Activated effector memory CD4-positive, alpha-beta T cell treated with Interleukin-2 at 50 U/mL for 16 hours (primary cell): ENCODE results near the gene HLCS.
"Not testable (repeated sequence)": the region's sequence is repeated elsewhere in the genome, so short reads cannot be mapped to it uniquely, and the experiment has no call there.

Source experiments
- DNase-seq: peaks from one replicate; pipeline ENCODE4 v3.0.0-alpha.2; 2020

HLCS gene

DNA sequence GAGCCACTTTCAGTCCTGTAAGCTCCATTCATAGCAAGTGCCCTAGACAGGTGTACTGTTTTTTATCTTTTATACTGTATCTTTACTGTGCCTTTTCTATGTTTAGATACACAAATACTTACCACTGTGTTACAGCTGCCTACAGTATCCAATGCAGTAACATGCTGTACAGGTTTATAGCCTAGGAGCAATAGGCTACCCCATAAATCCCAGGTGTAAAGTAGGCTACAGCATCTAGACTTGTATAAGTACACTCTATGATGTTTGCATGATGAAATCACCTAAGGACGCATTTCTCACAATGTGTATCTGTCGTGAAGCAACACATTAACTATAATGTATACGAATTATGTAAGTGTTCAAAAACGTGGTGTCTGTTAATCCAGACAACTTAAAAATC lies 10.7 kb downstream of the HLCS start:
- no peak for DNase-seq

DNA sequence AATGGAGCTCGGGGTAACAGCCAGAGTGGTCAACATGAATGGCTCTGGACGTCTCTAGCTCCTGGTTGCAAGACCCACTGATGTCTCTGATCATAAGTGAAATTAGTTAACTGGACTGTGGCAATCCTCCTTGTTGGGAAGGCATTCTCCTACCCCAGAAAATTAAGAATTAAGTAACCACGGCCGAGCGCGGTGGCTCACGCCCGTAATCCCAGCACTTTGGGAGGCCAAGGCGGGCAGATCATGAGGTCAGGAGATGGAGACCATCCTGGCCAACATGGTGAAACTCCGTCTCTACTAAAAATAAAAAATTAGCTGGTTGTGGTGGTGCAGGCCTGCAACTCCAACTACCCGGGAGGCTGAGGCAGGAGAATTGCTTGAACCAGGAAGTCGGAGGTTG lies 14.1 kb downstream of the HLCS start:
- not testable (repeated sequence) for DNase-seq

DNA sequence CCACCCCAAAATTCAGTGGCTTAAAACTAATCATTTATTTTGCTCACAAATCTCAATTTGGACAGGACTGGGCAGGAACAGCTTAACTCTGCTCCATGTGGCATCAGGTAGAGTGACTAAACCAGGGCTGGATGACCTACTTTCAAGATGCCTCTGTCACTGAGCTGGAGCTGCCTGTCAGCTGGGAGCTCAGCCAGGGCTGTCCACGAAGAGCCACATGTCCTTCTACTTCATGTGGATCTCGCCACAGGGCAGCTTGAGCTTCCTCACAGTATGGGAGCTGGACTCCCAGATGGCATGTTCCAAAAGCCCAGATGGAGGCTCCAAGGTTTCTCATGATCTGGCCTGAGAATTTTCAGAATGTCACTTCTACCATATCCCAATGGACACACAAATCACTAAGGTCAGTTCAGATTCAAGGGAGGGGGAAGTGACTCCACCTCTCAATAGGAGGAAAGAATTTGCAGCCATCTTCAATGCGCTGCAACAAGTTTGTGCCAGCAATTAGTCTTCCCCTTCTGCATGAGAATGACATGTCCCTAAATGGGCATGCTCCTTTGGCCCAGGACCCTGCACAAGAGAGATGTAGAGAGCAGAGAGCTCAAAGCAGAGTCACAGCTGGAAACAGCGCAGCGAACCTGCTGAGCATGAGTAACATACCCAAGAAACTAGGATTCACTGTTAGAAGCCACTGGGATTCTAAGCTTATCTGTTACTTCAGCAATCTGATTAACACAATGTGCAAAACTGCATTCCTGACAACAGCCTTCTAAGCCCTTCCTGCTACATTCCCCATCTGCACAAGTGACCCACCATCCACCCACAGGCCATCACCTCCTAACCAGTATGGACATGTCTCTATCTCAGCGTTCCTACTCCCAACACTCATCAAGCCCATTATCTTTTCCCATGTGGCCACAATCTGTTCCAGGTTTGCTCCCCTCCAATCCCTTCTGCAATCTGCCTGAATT lies 17.0 kb downstream of the HLCS start:
- no peak for DNase-seq

DNA sequence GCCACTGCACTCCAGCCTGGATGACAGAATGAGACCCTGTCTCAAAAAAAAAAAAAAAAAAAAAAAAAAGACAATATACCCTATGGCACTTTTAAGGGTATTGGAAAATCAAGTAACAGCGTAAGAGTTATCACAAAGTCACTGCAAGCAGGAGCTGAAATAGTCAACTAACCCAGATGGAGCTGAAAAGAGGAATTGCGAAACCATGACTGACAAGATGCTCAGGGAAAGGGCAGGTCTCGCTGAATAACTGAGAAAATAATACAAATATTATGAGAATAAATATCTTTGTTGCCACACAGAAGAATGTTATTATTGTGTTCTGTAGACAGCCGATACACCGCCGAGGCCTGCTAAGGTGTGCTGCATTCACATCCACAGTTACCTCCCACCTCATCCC lies 17.8 kb downstream of the HLCS start:
- DNase-seq = no peak

DNA sequence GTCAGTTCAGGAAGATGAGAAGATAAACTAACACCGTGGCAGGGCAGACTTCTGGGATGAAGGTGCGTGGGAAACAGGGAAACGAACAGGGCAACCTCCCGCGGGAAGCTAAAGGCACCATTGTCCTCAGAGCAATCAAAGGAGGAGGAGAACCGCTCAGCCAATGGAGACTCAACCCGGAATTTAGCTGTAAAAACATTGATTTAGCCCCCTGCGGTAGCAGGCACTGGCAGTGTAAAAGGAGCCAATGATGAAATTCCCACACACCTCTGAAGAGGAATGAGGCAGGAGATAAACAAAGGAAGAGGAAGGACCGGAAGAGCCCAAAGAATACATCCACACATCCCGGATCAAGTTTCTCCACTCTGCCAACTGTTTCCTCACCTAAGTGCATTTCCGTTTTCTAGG lies 19.5 kb downstream of the HLCS start:
- DNase-seq = no peak

DNA sequence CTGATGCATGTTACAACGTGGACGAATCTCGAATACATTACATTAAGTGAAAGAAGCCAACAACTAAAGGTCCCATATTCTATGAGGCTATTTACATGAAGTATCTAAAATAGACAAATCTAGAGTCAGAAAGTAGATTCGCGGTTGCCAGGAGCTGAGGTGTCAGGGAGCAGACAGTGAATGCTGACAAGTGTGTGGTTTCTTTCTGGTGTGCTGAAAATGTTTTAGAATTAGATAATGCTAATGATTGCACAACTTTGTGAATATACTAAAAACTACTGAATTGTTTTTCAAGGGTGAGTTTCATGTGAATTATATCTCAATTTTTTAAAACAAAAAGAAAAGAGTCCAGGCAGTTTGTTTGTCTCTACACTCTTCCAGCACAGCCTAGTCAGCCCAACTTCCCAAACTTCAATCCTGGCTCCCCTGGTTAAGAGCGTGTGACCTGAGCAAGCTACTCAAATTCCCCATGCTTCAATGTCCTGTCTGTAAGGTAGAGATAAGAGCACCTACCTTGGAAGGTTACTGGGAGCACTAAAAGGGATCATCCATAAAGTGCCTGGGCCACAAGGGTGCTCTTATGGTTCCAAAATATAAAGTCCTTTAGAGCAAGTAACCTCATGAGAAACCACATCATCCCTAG lies 20.9 kb downstream of the HLCS start:
- no peak for DNase-seq

DNA sequence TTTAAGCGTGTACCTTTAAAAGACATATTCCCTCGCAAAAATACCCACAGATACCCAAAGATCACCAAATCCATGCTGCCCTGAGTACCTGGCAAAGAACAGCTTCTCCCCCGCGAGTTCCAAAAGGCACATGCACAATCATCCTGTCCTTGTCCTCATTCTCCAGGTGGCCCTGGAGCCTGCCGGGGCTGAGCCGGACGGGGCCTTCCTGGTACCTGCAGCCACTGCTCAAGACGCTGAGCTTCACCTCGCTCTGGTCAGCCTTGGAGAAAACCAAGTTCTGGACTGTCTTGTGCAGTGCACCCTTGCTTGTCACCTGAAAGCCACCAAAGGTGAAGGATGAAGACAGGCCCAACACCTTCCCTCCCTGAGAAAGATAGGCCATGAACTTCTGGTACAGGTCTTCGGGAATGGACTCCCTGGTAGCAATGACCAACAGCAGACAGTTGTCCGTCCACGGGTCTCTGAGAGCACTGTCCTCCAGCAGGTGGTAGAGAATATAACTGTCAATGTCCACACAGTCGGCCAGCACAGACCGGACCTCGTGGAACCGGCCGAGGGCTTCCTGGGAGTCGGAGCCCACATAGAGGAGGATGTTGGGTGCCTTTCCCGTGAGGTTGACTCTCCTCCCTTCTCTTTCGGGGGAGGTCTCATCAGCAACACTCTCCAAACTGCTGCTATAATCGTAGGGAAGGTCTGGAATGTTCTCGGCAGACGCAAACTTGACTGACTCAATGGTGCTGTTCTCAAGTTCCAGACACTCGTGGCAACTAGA lies 29.9 kb downstream of the HLCS start:
- DNase-seq = no peak

DNA sequence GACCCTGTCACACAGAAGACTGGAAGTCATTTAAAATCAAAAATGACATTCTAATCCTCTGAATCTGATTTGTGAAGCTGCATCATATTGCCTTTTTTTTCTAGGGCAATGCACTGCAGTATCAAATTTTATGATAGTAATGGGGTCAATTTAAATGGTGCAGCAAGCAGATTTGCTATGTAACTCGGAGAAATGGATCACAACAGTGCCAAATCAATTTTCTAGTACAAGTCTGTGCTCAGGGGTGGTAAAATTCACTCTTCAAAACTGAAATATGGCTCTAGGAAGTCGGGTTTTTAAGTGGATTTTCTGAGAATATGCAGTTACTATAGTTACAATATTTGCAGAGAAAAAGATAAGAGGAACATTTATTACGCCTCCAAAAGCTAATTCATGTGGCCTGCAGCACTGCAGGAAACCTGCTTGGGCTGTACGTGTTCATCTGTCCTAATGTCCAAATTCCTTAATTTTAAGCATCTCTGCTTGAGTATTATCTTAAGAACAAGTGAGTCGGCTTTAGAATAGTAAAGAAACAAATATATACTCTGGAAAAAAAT lies 31.5 kb downstream of the HLCS start:
- DNase-seq = no peak

DNA sequence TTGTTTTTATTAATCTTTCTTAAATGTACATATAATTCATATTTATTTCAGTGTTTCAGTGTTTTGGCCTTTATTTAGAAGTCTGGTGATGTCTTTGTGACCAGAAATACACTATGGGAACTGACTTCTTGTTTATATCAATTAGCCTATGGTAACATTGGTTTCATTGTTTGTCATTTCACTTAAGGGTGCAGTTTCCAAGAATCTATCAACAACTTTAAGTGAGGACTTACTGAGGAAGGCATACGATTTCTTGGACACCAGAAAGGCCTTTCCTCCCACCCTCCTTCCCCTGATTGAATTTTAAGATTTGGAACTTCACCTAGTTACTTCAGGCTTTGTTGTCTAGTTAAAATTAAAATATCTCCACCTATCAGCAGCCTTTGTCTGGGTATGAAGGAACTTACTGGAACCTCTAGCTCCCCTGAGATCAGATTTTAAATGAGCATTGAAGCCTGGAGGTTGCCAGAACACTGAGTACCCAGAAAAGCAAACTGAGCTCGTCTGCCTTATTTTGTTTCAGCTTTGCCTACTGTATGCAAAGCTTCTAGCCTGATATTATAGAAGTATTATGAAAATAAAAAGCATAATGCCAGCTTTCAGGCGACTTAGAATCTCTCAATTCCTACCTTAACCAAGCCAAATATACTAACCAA lies 34.2 kb downstream of the HLCS start:
- DNase-seq = no peak

DNA sequence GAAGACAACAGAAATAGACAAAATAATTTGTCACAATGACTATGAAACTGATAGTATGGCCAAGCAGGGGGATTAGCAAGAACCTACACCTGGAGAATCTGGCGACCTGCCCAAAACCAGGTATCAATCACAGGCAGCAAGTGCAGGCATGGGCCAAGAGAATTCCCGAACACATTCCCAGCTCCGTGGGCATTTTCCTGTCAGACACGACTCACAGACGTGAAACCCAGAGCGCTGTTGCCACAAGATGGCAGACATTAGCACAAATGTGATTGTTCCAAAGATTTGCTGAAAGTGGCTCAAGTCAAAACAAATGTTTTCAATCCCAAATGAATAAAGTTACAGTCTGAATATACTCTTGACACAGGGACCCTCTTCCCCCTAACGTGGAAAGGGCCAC lies 36.8 kb downstream of the HLCS start:
- DNase-seq = no peak

DNA sequence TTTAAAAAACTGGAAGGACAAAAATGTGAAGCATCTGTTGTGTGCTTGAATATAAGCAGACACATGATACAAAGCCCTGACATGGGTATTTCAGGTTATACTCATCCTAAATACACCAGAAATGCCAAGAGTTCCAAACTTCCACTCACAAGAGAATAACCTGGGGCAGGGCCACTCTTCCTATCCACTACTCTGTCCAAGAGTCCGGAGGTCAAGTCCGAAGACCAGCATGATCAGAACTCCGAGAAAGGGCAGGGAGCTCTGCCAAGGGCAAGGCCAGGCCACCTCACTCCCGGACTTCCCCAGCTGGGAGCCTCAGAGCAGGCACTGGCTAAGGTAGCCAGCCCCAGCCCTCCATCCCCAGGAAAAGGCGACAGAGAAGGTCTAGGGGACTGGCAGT lies 37.5 kb downstream of the HLCS start:
- no peak for DNase-seq

DNA sequence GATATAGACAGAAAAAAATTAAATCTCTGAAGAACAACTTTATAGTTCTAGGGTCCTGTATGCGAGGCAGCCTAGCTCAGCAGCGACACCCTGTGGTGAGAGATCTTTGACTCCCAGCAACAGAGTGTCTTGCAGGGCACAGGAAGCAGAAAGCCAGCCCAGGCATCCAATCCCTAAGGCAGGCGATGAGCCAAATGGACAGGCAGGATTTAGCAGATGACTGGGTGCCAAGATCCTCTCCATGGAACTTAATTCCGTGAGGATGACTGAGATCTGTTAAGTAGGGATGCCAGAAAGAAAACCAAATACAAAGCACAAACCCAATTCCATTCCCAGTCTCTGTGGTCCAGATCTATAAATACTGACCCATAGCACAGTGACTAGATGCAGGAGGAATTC lies 38.8 kb downstream of the HLCS start:
- peak; percentile 41 for DNase-seq

DNA sequence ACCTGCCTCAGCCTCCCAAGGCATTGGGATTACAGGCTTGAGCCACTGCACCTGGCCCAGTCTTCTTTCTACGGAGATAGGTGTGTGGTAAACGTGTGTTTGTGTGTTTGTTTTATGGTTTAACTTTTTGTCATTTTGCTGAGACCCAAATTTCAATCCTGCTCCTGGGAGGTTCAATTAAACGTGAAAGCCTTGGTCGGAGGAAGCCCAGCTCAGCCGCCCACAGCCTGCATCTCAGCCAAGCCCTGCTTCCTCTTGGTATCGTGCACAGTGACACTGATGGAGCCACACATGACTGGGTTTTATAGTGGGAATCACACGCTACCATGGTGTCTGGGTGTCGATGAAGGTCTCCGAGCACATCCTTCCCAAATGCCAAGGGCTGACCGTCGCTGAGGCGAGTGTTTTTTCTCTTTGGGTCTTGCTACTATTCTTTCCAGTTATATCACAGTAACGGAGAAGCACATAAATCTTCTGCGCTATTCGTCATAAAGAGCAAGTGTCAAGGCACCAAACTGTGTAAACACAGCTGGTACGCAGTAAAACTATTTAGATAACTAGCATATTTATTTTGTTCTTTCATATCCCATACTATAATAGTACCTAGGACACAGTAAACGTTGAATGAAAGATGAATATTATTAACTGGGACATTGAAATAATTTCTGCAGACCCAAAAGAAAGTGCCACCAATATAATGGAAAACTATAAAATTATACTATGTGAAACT lies 39.3 kb downstream of the HLCS start:
- no peak for DNase-seq

DNA sequence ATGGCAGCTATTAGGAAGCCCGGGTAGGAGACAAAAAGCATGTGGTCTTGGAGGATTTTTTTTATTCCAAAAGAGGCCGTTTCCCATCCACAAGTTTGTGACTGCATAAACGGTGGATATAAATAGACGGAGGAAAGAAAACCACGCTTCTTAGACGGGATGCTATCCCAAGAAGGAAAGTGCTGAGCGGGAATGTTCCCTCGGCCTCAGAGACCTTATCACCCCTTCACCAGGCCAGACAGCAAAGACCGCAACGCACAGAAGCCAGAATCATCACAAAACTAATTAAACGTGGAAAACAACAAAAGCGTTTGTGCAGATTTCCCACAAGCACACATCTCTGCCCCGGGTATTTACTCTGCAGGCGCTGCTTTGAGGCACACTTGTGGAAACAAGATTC lies 43.2 kb downstream of the HLCS start:
- no peak for DNase-seq

DNA sequence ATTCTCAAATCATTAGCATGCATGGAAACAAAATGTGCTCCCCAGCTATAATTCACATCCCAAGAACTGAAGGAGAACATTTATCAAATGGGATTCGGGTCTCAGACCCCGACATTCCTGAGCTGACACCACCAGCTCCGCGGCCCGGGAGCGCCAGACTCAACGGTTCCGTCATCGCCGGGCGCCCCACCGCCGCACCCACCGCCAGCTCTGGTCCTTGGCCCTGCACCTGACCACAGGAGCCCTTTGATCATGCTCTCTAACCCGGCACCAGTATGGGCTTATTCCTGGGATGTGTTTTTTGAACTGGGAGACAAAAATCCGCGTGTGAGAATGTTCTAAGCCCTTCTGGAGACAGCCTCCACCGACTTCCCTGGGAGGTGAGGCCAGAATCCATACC lies 43.6 kb downstream of the HLCS start:
- no peak for DNase-seq

DNA sequence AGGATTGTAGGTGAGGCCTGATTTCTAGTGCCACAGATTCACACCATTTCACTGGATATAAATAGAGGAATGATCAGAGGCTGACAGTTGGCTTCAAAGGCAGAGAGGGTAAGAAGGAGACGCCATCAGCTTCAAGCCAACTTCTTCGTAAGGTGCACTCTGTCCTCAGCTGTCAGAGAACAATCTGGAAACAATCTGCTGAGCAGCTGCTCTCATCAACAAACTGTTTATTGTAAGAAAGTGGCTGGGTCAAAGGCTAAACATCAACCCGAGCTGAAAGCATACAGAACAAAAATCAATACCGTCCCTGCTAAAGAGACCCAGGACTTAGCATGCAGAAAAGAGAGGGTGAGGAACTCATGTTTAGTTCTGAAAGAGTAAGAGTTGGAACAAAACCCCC lies 48.2 kb downstream of the HLCS start:
- no peak for DNase-seq

DNA sequence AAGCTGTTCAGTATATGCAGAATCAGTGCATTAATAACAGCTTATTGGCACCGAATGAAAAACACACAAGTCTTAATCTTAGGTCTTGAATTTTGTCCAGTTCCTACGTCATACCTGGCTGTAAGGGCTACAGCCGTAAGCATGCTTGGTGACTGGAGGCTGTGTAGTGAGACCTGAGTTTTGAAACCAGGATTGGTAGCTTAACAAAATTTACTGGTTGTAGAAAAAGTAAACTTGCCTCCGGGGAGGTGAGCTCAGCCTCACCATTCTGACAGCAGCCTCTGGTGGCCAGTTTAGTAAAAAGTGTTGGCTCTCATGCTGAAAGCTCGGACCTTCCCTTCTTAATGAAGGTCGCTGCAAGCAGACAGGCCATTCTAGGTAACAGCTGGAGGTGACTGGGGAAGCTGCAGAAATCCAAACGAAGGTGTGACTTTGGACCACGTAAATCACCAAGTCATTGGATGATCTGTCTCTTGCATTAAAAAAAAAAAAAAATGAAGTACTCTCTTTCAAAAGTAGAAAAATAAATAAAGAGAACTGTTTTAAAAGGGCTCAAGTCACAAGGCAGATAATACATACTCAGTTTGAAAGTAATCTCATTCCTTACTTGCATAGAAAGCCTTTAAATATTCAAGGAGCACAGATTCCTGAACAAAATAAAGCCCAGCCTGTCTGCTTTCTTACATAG lies 48.9 kb downstream of the HLCS start:
- no peak for DNase-seq

DNA sequence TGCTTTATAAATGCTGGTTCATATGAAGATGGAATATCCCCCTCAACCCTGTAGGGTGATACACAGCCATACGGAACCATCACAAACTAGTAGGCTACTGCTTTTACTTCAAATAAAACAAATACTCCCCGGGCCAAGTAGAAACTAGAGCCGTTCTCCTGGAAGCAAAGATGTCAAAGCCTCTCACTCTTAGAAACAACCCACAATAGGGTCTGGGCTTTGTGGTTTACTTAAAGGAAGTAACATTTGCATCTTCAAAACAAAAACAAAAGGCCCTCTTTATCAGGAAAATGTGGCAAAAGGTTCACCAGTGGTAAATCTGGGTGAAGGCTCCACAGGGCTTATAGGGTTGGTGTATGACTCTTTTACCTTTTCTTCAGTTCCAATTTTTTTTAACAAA lies 49.8 kb downstream of the HLCS start:
- DNase-seq = no peak

DNA sequence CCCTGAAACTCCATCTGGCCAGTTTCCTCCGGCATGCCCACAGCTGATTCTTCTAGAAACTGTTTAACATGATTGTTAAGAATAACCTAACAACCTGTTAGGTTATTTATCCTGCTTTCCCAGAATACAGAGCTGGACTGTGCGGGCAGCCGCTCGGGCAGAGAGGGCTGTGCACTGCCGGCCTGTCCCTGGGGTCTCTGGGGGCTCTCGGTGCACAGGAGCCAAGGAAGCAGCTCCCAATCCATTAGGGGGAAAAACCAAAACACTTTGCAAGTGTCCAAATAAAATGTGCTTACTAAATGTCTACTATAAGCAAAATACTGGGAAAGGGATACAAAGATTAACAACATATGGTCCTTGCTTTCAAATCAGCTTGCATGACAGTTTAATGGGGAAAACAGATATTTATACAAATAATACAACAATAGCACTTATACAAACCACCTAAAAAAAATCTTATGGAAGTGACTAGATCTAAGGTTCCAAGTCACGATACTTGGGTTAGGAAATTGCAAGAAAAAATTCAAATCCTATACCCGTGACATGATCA lies 50.7 kb downstream of the HLCS start:
- no peak for DNase-seq

DNA sequence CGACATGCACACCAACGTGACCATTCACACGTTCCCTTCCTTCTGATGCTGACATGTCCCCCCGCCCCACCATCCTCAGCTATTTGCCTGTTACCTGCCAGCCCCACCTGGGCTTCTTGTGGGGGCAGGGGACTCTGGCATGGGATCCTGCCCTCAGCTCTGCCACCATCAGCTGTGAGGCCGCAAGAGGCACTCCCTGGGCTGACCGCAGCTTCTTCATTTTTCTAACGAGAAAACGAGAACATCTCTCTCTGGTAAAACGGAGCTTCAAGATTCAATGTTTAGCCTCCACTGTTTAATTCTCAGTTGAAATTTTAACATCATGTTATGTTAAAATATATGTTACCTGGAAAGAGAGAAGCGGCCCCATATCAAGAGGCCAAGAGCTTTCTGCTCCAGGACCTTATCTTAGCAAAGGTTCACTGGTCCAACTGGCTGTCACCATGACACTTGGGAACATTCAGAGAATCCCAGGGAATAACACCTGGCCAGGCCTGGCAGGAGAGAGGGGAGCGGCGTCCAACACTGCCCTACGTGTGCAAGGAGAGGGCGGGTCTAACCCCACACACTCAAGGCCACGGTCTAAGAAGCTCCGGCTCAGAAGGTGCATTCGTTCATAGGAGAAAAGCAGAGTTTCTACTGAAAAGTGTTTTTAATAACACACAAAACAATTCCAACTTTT lies 51.3 kb downstream of the HLCS start:
- DNase-seq = no peak
